Adipose tissue (tissue), 3 donors: ENCODE data around the gene COL18A1. TPM values are rescaled to one million over a fixed set of nuclear protein-coding genes. Genes with fewer than 3 reads are reported as not detected.
"Not testable (repeated sequence)": the region's sequence is repeated elsewhere in the genome, so short reads cannot be mapped to it uniquely, and the experiment has no call there.

Experiments used
- H3K27ac ChIP-seq: one replicate; pipeline ENCODE4 v1.5.1; 2013; ENCODE audit warnings: low read depth, low read length
- WGBS, 3 donors: extraction: QIAGEN DNeasy Blood & Tissue Kit; methylation state at CpG; one replicate each; pipeline ENCODE4 v1.1.7; 2013; 5-methylcytosine and 5-hydroxymethylcytosine counted together
- polyA plus RNA-seq, 3 donors: library from polyadenylated mRNA; stranded (reverse); fragments of 200-250 nt; gene quantifications; one replicate each; pipeline ENCODE4 v1.2.3, GENCODE V29; 2013
- donor health status: healthy with polysubstance abuse.
- donor health status: Bipolar disorder and iron deficiency.
- donor health status: healthy.

COL18A1 gene
- polyA plus RNA-seq, 3 donors = 42.2 to 93.6 (median 50.6) TPM

- 88 to 96% (median 94%) methylated on average over 10 to 11 of the region's 11 CpGs for WGBS, 3 donors
- no peak overlapping the region for H3K27ac ChIP-seq
Measured at GRCh38 chr21:45524756-45525152, 119.8 kb downstream of the COL18A1 start.

GRCh38 chr21:45525153-45525909 lies 120.4 kb downstream of the COL18A1 start:
- no peak overlapping the region for H3K27ac ChIP-seq
- WGBS, 3 donors = 60 to 79% (median 76%) methylated on average over 29 of the region's 29 CpGs

GRCh38 chr21:45525910-45526306 lies 120.9 kb downstream of the COL18A1 start:
- H3K27ac ChIP-seq = no peak overlapping the region
- 90 to 98% (median 97%) methylated on average over 11 of the region's 11 CpGs for WGBS, 3 donors

- WGBS, 3 donors = 80 to 94% (median 89%) methylated on average over 16 to 19 of the region's 19 CpGs
Measured at GRCh38 chr21:45527151-45527999, 122.4 kb downstream of the COL18A1 start.

GRCh38 chr21:45528028-45528705 lies 123.2 kb downstream of the COL18A1 start:
- WGBS, 3 donors = 85 to 89% (median 89%) methylated on average over 17 to 18 of the region's 18 CpGs
- no peak overlapping the region for H3K27ac ChIP-seq

More at GRCh38 chr21:45527151-45527999, 122.4 kb downstream of the COL18A1 start:
- H3K27ac ChIP-seq = not testable (repeated sequence)

- WGBS, 3 donors = 73 to 88% (median 84%) methylated on average over 20 of the region's 20 CpGs
- H3K27ac ChIP-seq = no peak overlapping the region
Measured at GRCh38 chr21:45528981-45529784, 124.2 kb downstream of the COL18A1 start.

GRCh38 chr21:45529785-45530422 lies 124.9 kb downstream of the COL18A1 start:
- no peak overlapping the region for H3K27ac ChIP-seq
- WGBS, 3 donors = 86 to 96% (median 94%) methylated on average over 11 of the region's 11 CpGs

- 97 to 98% (median 97%) methylated on average over 37 to 50 of the region's 50 CpGs for WGBS, 3 donors
- H3K27ac ChIP-seq = no peak overlapping the region
Measured at GRCh38 chr21:45530423-45531113, 125.6 kb downstream of the COL18A1 start.

GRCh38 chr21:45531114-45531392 lies 126.1 kb downstream of the COL18A1 start:
- not testable (repeated sequence) for H3K27ac ChIP-seq
- 94 to 99% (median 96%) methylated on average over 11 to 17 of the region's 17 CpGs for WGBS, 3 donors

GRCh38 chr21:45531393-45532215 lies 126.6 kb downstream of the COL18A1 start:
- 97 to 98% (median 97%) methylated on average over 72 to 76 of the region's 76 CpGs for WGBS, 3 donors
- H3K27ac ChIP-seq = no peak overlapping the region

GRCh38 chr21:45532826-45533360 lies 127.9 kb downstream of the COL18A1 start:
- no peak overlapping the region for H3K27ac ChIP-seq
- WGBS, 3 donors = 42 to 77% (median 51%) methylated on average over 7 of the region's 7 CpGs

- no peak overlapping the region for H3K27ac ChIP-seq
- 65 to 79% (median 73%) methylated on average over 12 of the region's 12 CpGs for WGBS, 3 donors
Measured at GRCh38 chr21:45533361-45533845, 128.4 kb downstream of the COL18A1 start.

- WGBS, 3 donors = 66 to 88% (median 67%) methylated on average over 18 to 20 of the region's 20 CpGs
- no peak overlapping the region for H3K27ac ChIP-seq
Measured at GRCh38 chr21:45533846-45534635, 129.1 kb downstream of the COL18A1 start.

- WGBS, 3 donors = 61 to 77% (median 68%) methylated on average over 28 of the region's 28 CpGs
- H3K27ac ChIP-seq = no peak overlapping the region
Measured at GRCh38 chr21:45534636-45535331, 129.8 kb downstream of the COL18A1 start.
